GM23338 (cell line): ENCODE results near the gene OR1K1. TPM values are rescaled to one million over a fixed set of nuclear protein-coding genes. Genes with fewer than 3 reads are reported as not detected.

Source experiments
- ATAC-seq: fragments of 200-7000 bp; cut with Tn5 transposase; 3 replicates; pipeline ENCODE4 v1.9.1; 2020
- DNase-seq: peaks from one replicate; pipeline ENCODE4 v3.0.0-alpha.2; 2015; ENCODE audit warnings: low spot score
- H2AFZ ChIP-seq: fragments of 200-600 bp; sonication (generic); 2 replicates; pipeline ENCODE4 v1.8.0; 2016; ENCODE audit warnings: antibody characterized with exemption, mild to moderate bottlenecking, moderate library complexity
- H3F3A ChIP-seq: fragments of 200-600 bp; sonication (generic); replicated peaks from 2 replicates; pipeline ENCODE4 v1.8.0; 2017; ENCODE audit warnings: antibody characterized with exemption, mixed run types, low read depth
- H3K27ac ChIP-seq: fragments of 200-600 bp; sonication (generic); 2 replicates; pipeline ENCODE4 v1.6.1; 2016; ENCODE audit warnings: low read depth
- H3K27me3 ChIP-seq: fragments of 200-600 bp; sonication (generic); 2 replicates; pipeline ENCODE4 v1.8.0; 2016; ENCODE audit warnings: mild to moderate bottlenecking, mixed run types, moderate library complexity; ENCODE audit not compliant: insufficient read depth
- H3K36me3 ChIP-seq: fragments of 200-600 bp; sonication (generic); 2 replicates; pipeline ENCODE4 v1.8.0; 2016; ENCODE audit warnings: mild to moderate bottlenecking; ENCODE audit not compliant: insufficient read depth
- H3K4me1 ChIP-seq: fragments of 200-600 bp; sonication (generic); 2 replicates; pipeline ENCODE4 v1.8.0; 2016; ENCODE audit warnings: mild to moderate bottlenecking, moderate library complexity; ENCODE audit not compliant: insufficient read depth
- H3K4me2 ChIP-seq: fragments of 200-600 bp; sonication (generic); 2 replicates; pipeline ENCODE4 v1.7.1; 2017; ENCODE audit warnings: mixed run types
- H3K4me3 ChIP-seq: fragments of 200-600 bp; sonication (generic); 2 replicates; pipeline ENCODE4 v1.6.1; 2016; ENCODE audit warnings: mixed run types
- H3K79me2 ChIP-seq: fragments of 200-600 bp; sonication (generic); replicated peaks from 2 replicates; pipeline ENCODE4 v1.8.0; 2017; ENCODE audit warnings: mild to moderate bottlenecking; ENCODE audit not compliant: insufficient read depth
- H3K9me2 ChIP-seq: fragments of 200-600 bp; sonication (generic); 2 replicates; pipeline ENCODE4 v1.8.0; 2017; ENCODE audit not compliant: insufficient read depth
- H4K20me1 ChIP-seq: fragments of 200-600 bp; sonication (generic); replicated peaks from 2 replicates; pipeline ENCODE4 v1.8.0; 2017; ENCODE audit warnings: mild to moderate bottlenecking; ENCODE audit not compliant: insufficient read depth
- H3K27ac Mint-ChIP-seq: 2 replicates; pipeline ENCODE4 v1.8.0; 2020; ENCODE audit warnings: inconsistent platforms, mild to moderate bottlenecking, moderate library complexity, mixed read lengths
- H3K27me3 Mint-ChIP-seq: 3 replicates; pipeline ENCODE4 v1.8.0; 2022; ENCODE audit warnings: low read depth, mild to moderate bottlenecking, moderate library complexity, mixed read lengths, inconsistent platforms; ENCODE audit not compliant: insufficient read depth, poor library complexity
- H3K36me3 Mint-ChIP-seq: 3 replicates; pipeline ENCODE4 v1.8.0; 2021; ENCODE audit warnings: low read depth, mild to moderate bottlenecking, inconsistent platforms, moderate library complexity, mixed read lengths
- H3K4me1 Mint-ChIP-seq: 3 replicates; pipeline ENCODE4 v1.8.0; 2020; ENCODE audit warnings: mild to moderate bottlenecking, inconsistent platforms, mixed read lengths
- H3K4me3 Mint-ChIP-seq: 3 replicates; pipeline ENCODE4 v1.8.0; 2021; ENCODE audit warnings: moderate library complexity, mild to moderate bottlenecking, inconsistent platforms, mixed read lengths
- H3K9me3 Mint-ChIP-seq: 3 replicates; pipeline ENCODE4 v1.8.0; 2020; ENCODE audit warnings: moderate library complexity, mild to moderate bottlenecking, inconsistent platforms, mixed read lengths
- CREB1 ChIP-seq: fragments of 250-450 bp; sonication (Bioruptor Pico); IDR thresholded peaks from 2 replicates; pipeline ENCODE4 v1.5.0; 2020; ENCODE audit warnings: low read depth, mild to moderate bottlenecking, moderate library complexity
- ETS1 ChIP-seq: IDR thresholded peaks from 2 replicates; pipeline ENCODE4 v1.6.1; 2016; ENCODE audit warnings: antibody characterized with exemption
- JUNB ChIP-seq: IDR thresholded peaks from one replicate; pipeline ENCODE4 v1.6.1; 2016; ENCODE audit warnings: antibody characterized with exemption; ENCODE audit not compliant: unreplicated experiment
- NANOG ChIP-seq: IDR thresholded peaks from 2 replicates; pipeline ENCODE4 v1.6.1; 2016; ENCODE audit warnings: antibody characterized with exemption, borderline replicate concordance
- REST ChIP-seq: IDR thresholded peaks from one replicate; pipeline ENCODE4 v1.6.1; 2018; ENCODE audit warnings: antibody characterized with exemption; ENCODE audit not compliant: unreplicated experiment
- STAT1 ChIP-seq: IDR thresholded peaks from one replicate; pipeline ENCODE4 v1.6.1; 2016; ENCODE audit warnings: antibody characterized with exemption; ENCODE audit not compliant: unreplicated experiment
- ZNF462 ChIP-seq: fragments of 250-450 bp; sonication (Bioruptor Pico); IDR thresholded peaks from 2 replicates; pipeline ENCODE4 v1.5.0; 2020; ENCODE audit warnings: mild to moderate bottlenecking, moderate library complexity
- polyA plus RNA-seq: library from polyadenylated mRNA; unstranded; fragments of >200 nt; fragmentation: Nextera tagmentation; extraction: Ambion mirVana; gene quantifications from 2 replicates; pipeline ENCODE4 v1.2.1, GENCODE V29; 2016
- total RNA-seq: library from RNA; depleted of rRNA; stranded (reverse); fragments of >200 nt; shearing (Covaris generic); gene quantifications from 2 replicates; pipeline ENCODE4 v1.2.3, GENCODE V29; 2014

OR1K1 gene
- total and polyA plus RNA-seq, 2 experiments from 2014 or later: not detected

- Histone ChIP-seq H2AFZ (no peak overlapping the region), H4K20me1 (no peaks in the 10 kb centered on the region), H3F3A (no peaks in the 10 kb centered on the region), H3K4me3 (no peak overlapping the region), H3K4me1 (no peaks in the 10 kb centered on the region), H3K27me3 (no peaks in the 10 kb centered on the region), H3K27ac (no peak overlapping the region), H3K36me3 (no peaks in the 10 kb centered on the region), H3K79me2 (no peaks in the 10 kb centered on the region), H3K9me2 (0 out of 2 replicates have a peak, but pooled peaks cover 2% of the 10 kb centered on the region), H3K4me2 (no peak overlapping the region)
- H3K27ac Mint-ChIP-seq: no peak overlapping the region
- peaks cover 70% of the 10 kb centered on the region for H3K9me3 Mint-ChIP-seq
- H3K4me3 Mint-ChIP-seq: no peak overlapping the region
- no peaks in the 10 kb centered on the region for H3K4me1 Mint-ChIP-seq
- DNase-seq (no peak), ATAC-seq (no peak)
- TF ChIP-seq CREB1 (CRISPR knock-in tag) (no peak), STAT1 (no peak)
- peaks cover 8% of the 10 kb centered on the region for H3K27me3 Mint-ChIP-seq
- H3K36me3 Mint-ChIP-seq: peaks cover 4% of the 10 kb centered on the region
Observed at GRCh38 chr9:122785269-122785668, 14.7 kb upstream of the OR1K1 start.

GRCh38 chr9:122786338-122786737 lies 13.6 kb upstream of the OR1K1 start:
- peaks cover 8% of the 10 kb centered on the region for H3K27me3 Mint-ChIP-seq
- ATAC-seq (no peak), DNase-seq (no peak)
- H3K4me3 Mint-ChIP-seq: no peak overlapping the region
- no peak overlapping the region for H3K4me3 ChIP-seq
- no peak overlapping the region for H3K27ac ChIP-seq
- H3K79me2 ChIP-seq: no peaks in the 10 kb centered on the region
- H3K4me1 ChIP-seq: no peaks in the 10 kb centered on the region
- no peak overlapping the region for H3K4me2 ChIP-seq
- TF ChIP-seq ZNF462 (no peak), CREB1 (CRISPR knock-in tag) (no peak), NANOG (no peak), JUNB (no peak), STAT1 (no peak), REST (no peak), ETS1 (no peak)
- H3K4me1 Mint-ChIP-seq: no peaks in the 10 kb centered on the region
- no peaks in the 10 kb centered on the region for H4K20me1 ChIP-seq
- no peak overlapping the region for H3K27ac Mint-ChIP-seq
- peaks cover 6% of the 10 kb centered on the region for H3K36me3 Mint-ChIP-seq
- H3K9me3 Mint-ChIP-seq: peaks cover 73% of the 10 kb centered on the region
- no peak overlapping the region for H2AFZ ChIP-seq
- H3K9me2 ChIP-seq: 0 out of 2 replicates have a peak, but pooled peaks cover 2% of the 10 kb centered on the region
- H3F3A ChIP-seq: no peaks in the 10 kb centered on the region
- H3K27me3 ChIP-seq: no peaks in the 10 kb centered on the region
- no peaks in the 10 kb centered on the region for H3K36me3 ChIP-seq
